Adrenal gland (tissue), 5 donors: Measurements from ENCODE around the gene NXNL2.

Experiments used
- POLR2A ChIP-seq, 2 donors: fragments of 450-650 bp; IDR thresholded peaks; one replicate each; pipeline ENCODE4 v1.6.1; 2017; ENCODE audit warnings: antibody characterized with exemption in 2 of 2, mild to moderate bottlenecking in 2 of 2, moderate library complexity in 1 of 2
- TF ChIP-seq, protein P1 (sequence below), 6 experiments: fragments of 450-650 bp in 4 of 6; fragments of 200-600 bp in 2 of 6; sonication (generic) in 1 of 6; IDR thresholded peaks; 1 replicate in 5 of 6; 2 replicates in 1 of 6; pipeline versions ENCODE4 v1.5.1 to v1.8.0; 2016 to 2021; ENCODE audit warnings: antibody characterized with exemption in 6 of 6, mild to moderate bottlenecking in 2 of 6, moderate library complexity in 1 of 6
- donor health status: DM: no; HTN: no; CAD: no.

DNA sequence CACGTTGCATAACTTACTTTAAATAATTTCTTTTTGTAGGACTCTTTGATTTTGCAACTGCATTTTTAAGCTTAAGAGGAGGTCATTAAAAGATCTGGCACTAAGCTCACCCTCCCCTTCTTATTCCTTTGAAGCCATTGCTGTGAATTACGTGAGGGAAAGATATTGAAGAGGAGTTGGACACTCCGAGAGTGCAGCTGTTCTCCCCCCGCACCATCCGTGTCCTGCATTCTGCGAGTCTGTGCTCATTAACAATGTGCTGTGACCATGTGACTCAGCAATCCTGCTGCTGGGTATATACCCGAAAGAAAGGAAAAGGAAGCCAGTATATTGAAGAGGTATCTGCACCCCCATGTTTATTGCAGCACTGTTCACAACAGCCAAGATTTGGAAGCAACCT, 40.0 kb downstream of the NXNL2 start:
- no peak for TF ChIP-seq POLR2A (IDR thresholded peaks at IDR 0.05)
- TF ChIP-seq, protein P1, sequence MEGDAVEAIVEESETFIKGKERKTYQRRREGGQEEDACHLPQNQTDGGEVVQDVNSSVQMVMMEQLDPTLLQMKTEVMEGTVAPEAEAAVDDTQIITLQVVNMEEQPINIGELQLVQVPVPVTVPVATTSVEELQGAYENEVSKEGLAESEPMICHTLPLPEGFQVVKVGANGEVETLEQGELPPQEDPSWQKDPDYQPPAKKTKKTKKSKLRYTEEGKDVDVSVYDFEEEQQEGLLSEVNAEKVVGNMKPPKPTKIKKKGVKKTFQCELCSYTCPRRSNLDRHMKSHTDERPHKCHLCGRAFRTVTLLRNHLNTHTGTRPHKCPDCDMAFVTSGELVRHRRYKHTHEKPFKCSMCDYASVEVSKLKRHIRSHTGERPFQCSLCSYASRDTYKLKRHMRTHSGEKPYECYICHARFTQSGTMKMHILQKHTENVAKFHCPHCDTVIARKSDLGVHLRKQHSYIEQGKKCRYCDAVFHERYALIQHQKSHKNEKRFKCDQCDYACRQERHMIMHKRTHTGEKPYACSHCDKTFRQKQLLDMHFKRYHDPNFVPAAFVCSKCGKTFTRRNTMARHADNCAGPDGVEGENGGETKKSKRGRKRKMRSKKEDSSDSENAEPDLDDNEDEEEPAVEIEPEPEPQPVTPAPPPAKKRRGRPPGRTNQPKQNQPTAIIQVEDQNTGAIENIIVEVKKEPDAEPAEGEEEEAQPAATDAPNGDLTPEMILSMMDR (IDR thresholded peaks at IDR 0.05): no peak
